Smooth muscle cell (in vitro differentiated cells): ENCODE data around the gene VPS37D. TPM values are rescaled to one million over a fixed set of nuclear protein-coding genes. Genes with fewer than 3 reads are reported as not detected.
"Not testable (repeated sequence)": the region's sequence is repeated elsewhere in the genome, so short reads cannot be mapped to it uniquely, and the experiment has no call there.

Experiments used
- DNase-seq: peaks from one replicate; lab custom pipeline; 2025; ENCODE audit not compliant: unreplicated experiment; lab: John Stamatoyannopoulos, UW
- H2AFZ ChIP-seq: fragments of 200-600 bp; sonication (generic); 2 replicates; pipeline ENCODE4 v1.6.0; 2016; ENCODE audit warnings: antibody characterized with exemption, low read depth, mild to moderate bottlenecking
- H3F3A ChIP-seq: fragments of 200-600 bp; sonication (generic); 2 replicates; pipeline ENCODE4 v1.6.0; 2017; ENCODE audit warnings: antibody characterized with exemption, low read depth
- H3K27ac ChIP-seq: fragments of 200-600 bp; sonication (generic); 2 replicates; pipeline ENCODE4 v1.5.1; 2016; ENCODE audit warnings: low read depth, mild to moderate bottlenecking
- H3K27me3 ChIP-seq: fragments of 200-600 bp; sonication (generic); 2 replicates; pipeline ENCODE4 v1.6.1; 2016; ENCODE audit warnings: low read depth, mild to moderate bottlenecking
- H3K36me3 ChIP-seq: fragments of 200-600 bp; sonication (generic); 2 replicates; pipeline ENCODE4 v1.5.1; 2016; ENCODE audit warnings: low read depth
- H3K4me1 ChIP-seq: fragments of 200-600 bp; sonication (generic); 2 replicates; pipeline ENCODE4 v1.5.1; 2016; ENCODE audit warnings: low read depth
- H3K4me2 ChIP-seq: fragments of 200-600 bp; sonication (generic); 2 replicates; pipeline ENCODE4 v1.6.0; 2016; ENCODE audit warnings: mild to moderate bottlenecking
- H3K4me3 ChIP-seq: fragments of 200-600 bp; sonication (generic); 2 replicates; pipeline ENCODE4 v1.5.1; 2016; ENCODE audit warnings: mild to moderate bottlenecking
- H3K79me2 ChIP-seq: fragments of 200-600 bp; sonication (generic); 2 replicates; pipeline ENCODE4 v1.6.0; 2016; ENCODE audit warnings: low read depth, mild to moderate bottlenecking
- H3K9ac ChIP-seq: fragments of 200-600 bp; sonication (generic); 2 replicates; pipeline ENCODE4 v1.6.0; 2016; ENCODE audit warnings: low read depth
- H3K9me3 ChIP-seq: fragments of 200-600 bp; sonication (generic); replicated peaks from 2 replicates; pipeline ENCODE4 v1.5.1; 2016; ENCODE audit warnings: low read depth
- H4K20me1 ChIP-seq: fragments of 200-600 bp; sonication (generic); 2 replicates; pipeline ENCODE4 v1.6.0; 2016; ENCODE audit warnings: low read depth
- WGBS: methylation state at CpG from one replicate; pipeline ENCODE4 v1.1.7; 2016; ENCODE audit warnings: low lambda C conversion rate; 5-methylcytosine and 5-hydroxymethylcytosine counted together
- polyA plus RNA-seq: library from polyadenylated mRNA; unstranded; fragments of >200 nt; fragmentation: Nextera tagmentation; extraction: Ambion mirVana; gene quantifications from 2 replicates; pipeline ENCODE4 v1.2.1, GENCODE V29; 2016
- total RNA-seq: library from RNA; depleted of rRNA; stranded (reverse); fragments of >200 nt; gene quantifications from 2 replicates; pipeline ENCODE4 v1.2.3, GENCODE V29; 2014
- TF ChIP-seq, protein P1 (sequence below): fragments of 200-600 bp; sonication (generic); IDR thresholded peaks from 2 replicates; pipeline ENCODE4 v1.5.1; 2017; ENCODE audit warnings: borderline replicate concordance, mild to moderate bottlenecking, antibody characterized with exemption; ENCODE audit not compliant: insufficient read depth, poor library complexity, severe bottlenecking

VPS37D gene
- total and polyA plus RNA-seq, 2 experiments from 2014 or later = 7.1 to 8.7 TPM

GRCh38 chr7:73671857-73672445 lies 4.3 kb downstream of the VPS37D start:
- Histone ChIP-seq H3K4me3 (no peak overlapping the region), H2AFZ (no peak overlapping the region), H3K79me2 (no peaks in the 10 kb centered on the region), H3K9ac (no peak overlapping the region), H3K9me3 (no peaks in the 10 kb centered on the region), H3F3A (no peaks in the 10 kb centered on the region), H3K4me1 (peaks cover 5% of the 10 kb centered on the region), H3K4me2 (no peak overlapping the region), H3K27ac (no peak overlapping the region), H3K27me3 (no peaks in the 10 kb centered on the region), H4K20me1 (peaks cover 6% of the 10 kb centered on the region), H3K36me3 (no peaks in the 10 kb centered on the region)
- 94% methylated on average over 15 of the region's 15 CpGs for WGBS
- TF ChIP-seq, protein P1, sequence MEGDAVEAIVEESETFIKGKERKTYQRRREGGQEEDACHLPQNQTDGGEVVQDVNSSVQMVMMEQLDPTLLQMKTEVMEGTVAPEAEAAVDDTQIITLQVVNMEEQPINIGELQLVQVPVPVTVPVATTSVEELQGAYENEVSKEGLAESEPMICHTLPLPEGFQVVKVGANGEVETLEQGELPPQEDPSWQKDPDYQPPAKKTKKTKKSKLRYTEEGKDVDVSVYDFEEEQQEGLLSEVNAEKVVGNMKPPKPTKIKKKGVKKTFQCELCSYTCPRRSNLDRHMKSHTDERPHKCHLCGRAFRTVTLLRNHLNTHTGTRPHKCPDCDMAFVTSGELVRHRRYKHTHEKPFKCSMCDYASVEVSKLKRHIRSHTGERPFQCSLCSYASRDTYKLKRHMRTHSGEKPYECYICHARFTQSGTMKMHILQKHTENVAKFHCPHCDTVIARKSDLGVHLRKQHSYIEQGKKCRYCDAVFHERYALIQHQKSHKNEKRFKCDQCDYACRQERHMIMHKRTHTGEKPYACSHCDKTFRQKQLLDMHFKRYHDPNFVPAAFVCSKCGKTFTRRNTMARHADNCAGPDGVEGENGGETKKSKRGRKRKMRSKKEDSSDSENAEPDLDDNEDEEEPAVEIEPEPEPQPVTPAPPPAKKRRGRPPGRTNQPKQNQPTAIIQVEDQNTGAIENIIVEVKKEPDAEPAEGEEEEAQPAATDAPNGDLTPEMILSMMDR = no peak
- DNase-seq = no peak

DNA sequence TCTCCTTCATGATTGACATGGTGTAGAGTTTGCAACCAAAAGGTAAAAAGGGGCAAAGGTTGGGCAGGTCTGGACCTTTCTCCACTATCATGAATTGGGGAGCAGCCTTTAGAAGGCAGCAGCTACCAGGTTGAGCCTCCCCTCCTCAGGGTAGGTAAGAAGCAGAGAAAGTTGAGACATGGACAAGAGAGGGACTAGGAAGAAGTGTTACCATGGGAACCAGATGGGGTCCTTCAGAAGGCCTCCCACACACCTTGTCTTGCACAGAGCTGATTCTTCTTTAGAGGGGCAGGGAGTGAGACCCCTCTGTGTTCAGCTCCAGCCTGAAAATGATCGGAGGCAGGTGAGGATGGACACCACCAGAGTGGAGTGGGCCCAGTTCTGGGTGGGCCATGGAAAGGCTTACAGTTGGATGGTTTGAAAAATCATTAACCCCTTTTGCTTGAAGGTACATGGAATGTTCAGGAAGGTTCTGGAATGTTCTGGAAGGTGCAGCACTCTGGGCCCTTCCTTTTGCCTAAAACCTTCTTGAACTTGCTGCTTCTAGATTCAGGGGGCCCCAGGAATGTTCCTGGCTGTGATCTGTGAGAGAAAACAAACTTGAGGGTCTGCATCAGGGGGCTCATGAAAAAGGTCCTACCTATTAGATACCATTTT lies 7.0 kb downstream of the VPS37D start:
- H3K4me1 ChIP-seq = no peaks in the 10 kb centered on the region
- H3F3A ChIP-seq = no peaks in the 10 kb centered on the region
- 95% methylated on average over 1 of the region's 1 CpG for WGBS
- H3K27ac ChIP-seq = no peak overlapping the region
- no peak for DNase-seq
- no peaks in the 10 kb centered on the region for H3K79me2 ChIP-seq
- H3K4me3 ChIP-seq = no peak overlapping the region
- TF ChIP-seq, protein P1 = no peak
- H3K36me3 ChIP-seq = no peaks in the 10 kb centered on the region
- no peak overlapping the region for H2AFZ ChIP-seq
- no peaks in the 10 kb centered on the region for H3K27me3 ChIP-seq
- no peak overlapping the region for H3K4me2 ChIP-seq
- H3K9me3 ChIP-seq = no peaks in the 10 kb centered on the region
- peaks cover 7% of the 10 kb centered on the region for H4K20me1 ChIP-seq
- H3K9ac ChIP-seq = no peak overlapping the region

DNA sequence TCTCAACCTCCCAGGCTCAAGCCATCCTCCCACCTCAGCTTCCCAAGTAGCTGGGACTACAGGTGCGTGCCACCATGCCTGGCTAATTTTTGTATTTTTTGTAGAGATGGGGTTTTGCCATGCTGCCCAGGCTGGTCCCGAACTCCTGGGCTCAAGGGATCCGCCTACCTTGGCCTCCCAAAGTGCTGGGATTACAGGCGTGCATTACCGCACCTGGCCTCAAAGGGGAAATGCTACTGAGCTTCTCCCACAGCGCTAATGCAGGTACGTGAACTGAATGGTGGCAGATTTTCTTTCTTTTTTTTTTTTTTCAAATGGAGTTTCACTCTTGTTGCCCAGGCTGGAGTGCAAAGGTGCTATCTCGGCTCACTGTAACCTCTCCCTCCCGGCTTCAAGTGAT lies 8.4 kb downstream of the VPS37D start:
- not testable (repeated sequence) for DNase-seq, H3K27me3 ChIP-seq, H3K4me3 ChIP-seq, H3K4me1 ChIP-seq, H3K9ac ChIP-seq, H2AFZ ChIP-seq, H3K9me3 ChIP-seq, H3K4me2 ChIP-seq, H3K36me3 ChIP-seq, H3F3A ChIP-seq, H3K27ac ChIP-seq
- Histone ChIP-seq H3K79me2 (peaks cover 10% of the 10 kb centered on the region), H4K20me1 (peaks cover 19% of the 10 kb centered on the region)
- 76% methylated on average over 9 of the region's 9 CpGs for WGBS

DNA sequence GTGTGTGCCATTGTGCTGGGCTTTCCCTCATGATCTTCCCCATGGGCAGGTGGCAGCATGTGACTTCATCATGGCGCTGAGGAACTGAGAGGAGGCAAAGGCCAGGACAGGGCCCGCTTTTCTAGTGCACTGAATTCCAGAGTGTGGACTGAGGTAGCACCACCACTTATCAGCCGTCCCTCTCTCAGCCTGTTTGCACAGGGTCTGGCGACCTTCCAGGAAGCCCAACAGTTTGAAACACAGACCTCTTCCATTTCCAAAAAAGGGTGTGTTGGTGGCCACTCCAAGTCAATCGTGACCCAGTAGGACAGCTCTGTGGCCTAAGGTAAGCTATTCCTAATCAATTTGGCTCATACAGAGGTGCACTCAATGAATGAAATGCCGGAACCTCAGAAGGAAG lies 11.2 kb downstream of the VPS37D start:
- H3K36me3 ChIP-seq = no peaks in the 10 kb centered on the region
- H3K4me2 ChIP-seq = no peak overlapping the region
- no peak overlapping the region for H3K9ac ChIP-seq
- H3F3A ChIP-seq = no peaks in the 10 kb centered on the region
- 97% methylated on average over 6 of the region's 6 CpGs for WGBS
- H3K79me2 ChIP-seq = peaks cover 33% of the 10 kb centered on the region
- H3K4me3 ChIP-seq = no peak overlapping the region
- peaks cover 15% of the 10 kb centered on the region for H3K4me1 ChIP-seq
- DNase-seq = no peak
- TF ChIP-seq, protein P1 = no peak
- H2AFZ ChIP-seq = no peak overlapping the region
- H3K27ac ChIP-seq = no peak overlapping the region
- H3K9me3 ChIP-seq = no peaks in the 10 kb centered on the region
- no peaks in the 10 kb centered on the region for H3K27me3 ChIP-seq
- peaks cover 27% of the 10 kb centered on the region for H4K20me1 ChIP-seq
